GM12874 (cell line): ENCODE measurements around the gene RTKN2.

ENCODE experiments used
- TF ChIP-seq, protein P1 (sequence below): IDR thresholded peaks from 2 replicates; pipeline ENCODE4 v1.5.1; 2011; ENCODE audit warnings: low read depth, mild to moderate bottlenecking, control low read depth, low read length, moderate library complexity; ENCODE audit not compliant: insufficient read depth

Gene RTKN2

GRCh38 chr10:62231371-62231770, 37.3 kb downstream of the RTKN2 start:
- TF ChIP-seq, protein P1, sequence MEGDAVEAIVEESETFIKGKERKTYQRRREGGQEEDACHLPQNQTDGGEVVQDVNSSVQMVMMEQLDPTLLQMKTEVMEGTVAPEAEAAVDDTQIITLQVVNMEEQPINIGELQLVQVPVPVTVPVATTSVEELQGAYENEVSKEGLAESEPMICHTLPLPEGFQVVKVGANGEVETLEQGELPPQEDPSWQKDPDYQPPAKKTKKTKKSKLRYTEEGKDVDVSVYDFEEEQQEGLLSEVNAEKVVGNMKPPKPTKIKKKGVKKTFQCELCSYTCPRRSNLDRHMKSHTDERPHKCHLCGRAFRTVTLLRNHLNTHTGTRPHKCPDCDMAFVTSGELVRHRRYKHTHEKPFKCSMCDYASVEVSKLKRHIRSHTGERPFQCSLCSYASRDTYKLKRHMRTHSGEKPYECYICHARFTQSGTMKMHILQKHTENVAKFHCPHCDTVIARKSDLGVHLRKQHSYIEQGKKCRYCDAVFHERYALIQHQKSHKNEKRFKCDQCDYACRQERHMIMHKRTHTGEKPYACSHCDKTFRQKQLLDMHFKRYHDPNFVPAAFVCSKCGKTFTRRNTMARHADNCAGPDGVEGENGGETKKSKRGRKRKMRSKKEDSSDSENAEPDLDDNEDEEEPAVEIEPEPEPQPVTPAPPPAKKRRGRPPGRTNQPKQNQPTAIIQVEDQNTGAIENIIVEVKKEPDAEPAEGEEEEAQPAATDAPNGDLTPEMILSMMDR, result no peak

DNA sequence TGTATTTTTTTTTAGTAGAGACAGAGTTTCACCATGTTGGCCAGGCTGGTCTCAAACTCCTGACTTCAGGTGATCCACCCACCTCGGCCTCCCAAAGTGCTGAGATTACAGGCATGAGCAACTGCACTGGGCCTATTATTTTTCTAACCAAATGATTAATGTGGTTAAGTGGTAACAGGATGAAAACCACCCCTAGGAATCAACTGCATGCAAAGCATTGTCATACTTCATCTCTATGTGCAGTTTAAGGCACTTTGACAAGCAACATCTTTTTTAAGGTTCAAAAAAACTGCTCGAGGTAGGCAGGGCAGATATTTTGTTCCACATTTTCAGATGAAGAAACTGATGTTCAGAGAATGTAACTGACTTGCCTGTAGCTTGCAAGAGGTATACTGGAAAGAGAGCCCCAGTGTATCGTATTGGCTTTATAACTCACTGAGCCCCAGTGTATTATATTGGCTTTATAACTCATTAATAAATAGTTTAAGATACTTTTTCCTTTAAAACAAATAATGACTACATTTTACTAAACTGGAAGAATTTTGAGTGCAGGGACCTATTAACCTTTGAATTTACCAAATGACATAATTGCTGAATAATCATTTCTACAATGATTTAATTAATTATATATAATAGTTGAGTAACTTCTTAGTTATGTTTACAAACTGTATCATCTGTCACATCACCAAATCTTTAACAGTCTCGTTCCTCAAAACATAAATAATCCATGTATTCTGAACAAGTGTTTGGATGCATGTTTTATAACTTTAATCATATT, 38.1 kb downstream of the RTKN2 start:
- TF ChIP-seq, protein P1, result no peak

- TF ChIP-seq, protein P1, result no peak
Measured at GRCh38 chr10:62225362-62225761, 43.3 kb downstream of the RTKN2 start.

- TF ChIP-seq, protein P1, result no peak
Measured at GRCh38 chr10:62224606-62225005, 44.0 kb downstream of the RTKN2 start.

DNA sequence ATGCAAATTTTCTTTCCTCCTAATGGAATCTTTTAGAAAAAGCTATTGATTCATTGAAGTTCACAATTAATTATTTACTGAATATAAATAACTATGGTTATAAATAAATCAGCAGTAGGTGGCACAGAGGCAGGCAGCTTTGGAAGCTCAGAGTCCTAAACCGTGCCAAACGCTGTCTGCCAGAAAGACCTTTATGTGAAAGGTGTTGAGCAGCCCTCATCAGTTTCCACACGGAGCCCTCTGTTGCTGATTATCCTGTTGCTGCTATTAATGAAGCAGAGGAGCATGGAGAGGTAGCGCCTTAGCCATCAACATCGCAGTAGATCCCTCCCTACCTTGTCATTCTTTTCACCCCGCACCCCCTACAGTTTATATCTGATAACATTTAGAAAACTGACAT, 51.0 kb downstream of the RTKN2 start:
- TF ChIP-seq, protein P1, result no peak

DNA sequence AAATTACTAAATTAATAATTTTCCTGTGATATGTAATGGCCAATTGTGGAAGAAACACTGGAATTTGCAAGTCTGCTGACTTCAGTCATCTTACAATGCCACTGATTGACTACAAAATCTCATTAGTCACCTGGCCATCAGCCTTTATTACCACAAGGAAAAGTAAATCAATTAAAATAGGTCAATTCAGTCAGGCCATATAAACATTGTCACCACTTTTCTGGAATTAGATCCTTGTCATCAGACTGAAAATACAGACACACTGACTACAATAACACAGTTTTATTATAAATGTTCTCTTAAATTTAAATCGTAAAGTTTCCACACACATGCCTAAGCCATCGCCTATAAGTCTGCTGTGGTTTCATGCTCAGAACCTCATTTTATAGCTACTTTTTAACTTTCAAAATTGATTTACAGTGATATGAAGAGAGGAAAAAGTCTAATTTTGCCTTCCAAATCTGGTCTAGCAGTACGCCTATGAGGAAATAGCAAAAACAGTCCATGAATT, 54.2 kb downstream of the RTKN2 start:
- TF ChIP-seq, protein P1, result no peak

DNA sequence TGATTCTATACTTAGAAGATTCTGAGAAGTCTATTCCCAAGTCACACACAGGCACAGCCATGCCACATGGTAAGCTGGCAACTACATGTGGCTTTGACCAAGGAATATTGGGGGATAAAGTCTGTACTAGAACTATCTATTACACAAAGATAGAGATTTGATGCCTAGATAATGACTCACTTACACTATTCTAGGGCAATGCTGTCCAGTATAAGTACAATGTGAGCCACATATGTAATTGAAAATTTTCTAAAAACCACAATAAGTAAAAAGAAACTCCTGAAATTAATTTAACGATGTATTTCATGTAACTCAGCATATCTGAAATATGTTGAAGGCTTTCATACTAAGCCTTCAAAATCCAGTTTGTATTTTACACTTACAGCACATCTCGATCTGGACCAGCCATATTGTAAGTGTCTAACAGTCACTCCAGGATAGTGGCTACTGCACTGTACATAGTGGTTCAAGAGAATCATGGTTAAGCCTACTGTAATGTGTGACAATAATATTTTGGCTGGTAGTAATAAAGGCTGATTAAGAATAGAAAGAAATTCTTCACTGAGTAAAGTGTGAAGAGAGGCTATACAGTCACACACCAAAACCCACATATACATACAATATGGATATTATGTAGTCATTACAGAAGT, 62.8 kb downstream of the RTKN2 start:
- TF ChIP-seq, protein P1, result no peak
